ENCODE data around the gene LRFN2.

GRCh38 chr6:40399888-40400457 is 187.2 kb downstream of the LRFN2 start:
- no peak for TF ChIP-seq EP300 (IDR thresholded peaks at IDR 0.05; ENCODE audit: borderline replicate concordance in 1 of 2, low read depth in 2 of 2, low read length in 2 of 2)
- no peak for TF ChIP-seq POLR2A (IDR thresholded peaks at IDR 0.05; ENCODE audit: control extremely low read depth in 1 of 2, low read depth in 2 of 2, low read length in 2 of 2)
- no peak for TF ChIP-seq CTCF (IDR thresholded peaks at IDR 0.05; ENCODE audit: control extremely low read depth in 1 of 3, insufficient read depth in 1 of 3, low read depth in 1 of 3, low read length in 3 of 3)

Data from H1 (cell line).